GM12873 (cell line): ENCODE measurements around the gene UTP3.

Experiments used
- CTCF ChIP-seq: IDR thresholded peaks from 2 replicates; pipeline ENCODE4 v1.5.1; 2012; ENCODE audit warnings: low read depth, mild to moderate bottlenecking, moderate library complexity, low read length, control low read depth; ENCODE audit not compliant: insufficient read depth; ENCODE audit errors: missing control alignments

UTP3 gene, protein sequence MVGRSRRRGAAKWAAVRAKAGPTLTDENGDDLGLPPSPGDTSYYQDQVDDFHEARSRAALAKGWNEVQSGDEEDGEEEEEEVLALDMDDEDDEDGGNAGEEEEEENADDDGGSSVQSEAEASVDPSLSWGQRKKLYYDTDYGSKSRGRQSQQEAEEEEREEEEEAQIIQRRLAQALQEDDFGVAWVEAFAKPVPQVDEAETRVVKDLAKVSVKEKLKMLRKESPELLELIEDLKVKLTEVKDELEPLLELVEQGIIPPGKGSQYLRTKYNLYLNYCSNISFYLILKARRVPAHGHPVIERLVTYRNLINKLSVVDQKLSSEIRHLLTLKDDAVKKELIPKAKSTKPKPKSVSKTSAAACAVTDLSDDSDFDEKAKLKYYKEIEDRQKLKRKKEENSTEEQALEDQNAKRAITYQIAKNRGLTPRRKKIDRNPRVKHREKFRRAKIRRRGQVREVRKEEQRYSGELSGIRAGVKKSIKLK

GRCh38 chr4:70687821-70688794, at the start of gene UTP3:
TSS of gene UTP3 (plus strand) at chr4:70688532. CDS start at chr4:70688678, 146 bp downstream.
- TF ChIP-seq CTCF: peak; percentile 98

- no peak for TF ChIP-seq CTCF
Observed at GRCh38 chr4:70640192-70640591, 48.1 kb upstream of the UTP3 start.

GRCh38 chr4:70651864-70652506, 36.3 kb upstream of the UTP3 start:
- TF ChIP-seq CTCF: peak; percentile 46

- no peak for TF ChIP-seq CTCF
Observed at GRCh38 chr4:70654605-70655011, 33.7 kb upstream of the UTP3 start.

- TF ChIP-seq CTCF: no peak
Observed at GRCh38 chr4:70657326-70657725, 31.0 kb upstream of the UTP3 start.

- no peak for TF ChIP-seq CTCF
Observed at GRCh38 chr4:70658418-70658817, 29.9 kb upstream of the UTP3 start.
